HG02970 (cell line): ENCODE data around the gene DNAH9.

Experiments
- ATAC-seq: cut with Tn5 transposase; IDR thresholded peaks from one replicate; pipeline ENCODE4 v1.9.1; 2021; ENCODE audit warnings: mild to moderate bottlenecking, moderate library complexity, moderate number of reproducible peaks; ENCODE audit not compliant: unreplicated experiment, low FRiP score

Gene DNAH9

DNA sequence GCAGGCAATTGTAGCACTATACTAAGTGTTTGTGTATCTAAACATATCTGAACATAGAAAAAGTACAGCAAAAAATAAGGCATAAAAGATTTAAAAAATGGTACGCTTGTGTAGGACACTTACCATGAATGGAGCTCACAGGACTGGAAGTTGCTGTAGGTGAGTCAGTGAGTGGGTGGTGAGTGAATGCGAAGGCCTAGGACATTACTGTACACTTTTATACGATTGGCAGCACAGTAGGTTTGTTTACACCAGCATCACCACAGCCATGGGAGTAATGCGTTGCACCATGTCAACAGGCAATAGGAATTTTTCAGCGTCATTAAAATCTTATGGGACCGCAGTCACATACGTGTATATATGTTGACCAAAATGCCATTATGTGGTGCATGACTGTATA lies 45.6 kb downstream of the DNAH9 start:
- no peak for ATAC-seq

DNA sequence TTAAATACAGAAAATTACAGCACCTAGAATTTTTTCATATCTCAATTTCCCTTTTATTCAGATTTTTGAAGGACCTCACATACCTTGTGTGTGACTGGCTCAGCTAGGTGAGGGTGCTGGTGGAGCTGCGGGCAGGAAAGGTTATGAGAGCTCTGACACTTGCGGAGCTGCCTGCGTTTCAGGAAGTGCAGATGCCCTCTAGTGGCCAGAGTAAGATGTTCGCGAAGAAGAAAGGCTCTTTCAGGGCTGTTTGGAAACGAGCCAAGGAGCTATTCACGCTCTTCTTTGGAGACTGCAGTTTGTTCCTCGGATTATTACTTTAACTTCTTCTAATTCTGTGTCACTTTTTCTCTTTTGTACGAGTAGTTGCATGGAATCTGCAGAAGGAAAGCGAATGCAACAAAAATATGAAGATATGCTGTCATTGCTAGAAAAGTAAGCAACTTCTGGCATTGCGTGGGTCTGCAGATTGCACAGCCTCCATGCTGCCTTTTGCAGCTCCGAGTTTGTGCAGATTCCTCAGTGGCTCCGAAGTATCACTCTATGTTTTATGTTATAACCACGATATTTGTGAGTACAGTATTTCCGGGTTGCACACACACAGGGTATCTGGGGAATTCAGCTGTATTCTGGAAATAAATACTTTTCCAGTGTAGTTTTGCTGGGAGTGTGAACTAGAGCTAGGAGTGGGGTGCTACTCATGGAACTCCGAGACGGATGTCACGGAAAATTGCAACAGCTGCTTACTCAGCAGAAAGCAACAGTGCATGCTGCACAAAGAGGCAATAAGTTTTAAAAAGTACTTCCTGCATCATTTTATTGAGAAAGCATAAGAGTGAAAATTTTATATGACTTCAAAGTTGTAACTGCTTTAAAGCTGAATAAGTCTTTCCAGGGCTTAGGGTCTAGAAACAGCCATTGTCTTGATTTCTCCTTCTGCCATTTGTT lies 46.3 kb downstream of the DNAH9 start:
- ATAC-seq: no peak

DNA sequence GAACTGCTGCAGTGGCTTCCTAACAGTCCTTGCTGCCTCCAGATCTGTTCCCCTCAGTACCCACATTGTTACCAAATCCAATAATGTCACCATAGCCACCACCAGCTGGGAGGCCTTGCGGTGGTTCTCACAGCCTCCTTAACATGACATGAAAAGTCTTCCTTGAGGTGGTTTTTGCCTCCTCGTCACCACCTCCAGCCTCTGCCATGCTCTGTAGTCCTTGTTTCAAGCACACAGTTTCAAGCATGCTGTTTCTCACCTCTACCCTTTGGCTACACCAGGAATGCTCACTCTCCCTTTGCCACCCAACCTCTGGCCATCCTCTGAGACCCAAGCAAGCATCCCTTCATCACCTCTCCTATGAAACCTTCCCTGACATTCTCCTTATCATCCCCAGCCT lies 47.2 kb downstream of the DNAH9 start:
- ATAC-seq: no peak

DNA sequence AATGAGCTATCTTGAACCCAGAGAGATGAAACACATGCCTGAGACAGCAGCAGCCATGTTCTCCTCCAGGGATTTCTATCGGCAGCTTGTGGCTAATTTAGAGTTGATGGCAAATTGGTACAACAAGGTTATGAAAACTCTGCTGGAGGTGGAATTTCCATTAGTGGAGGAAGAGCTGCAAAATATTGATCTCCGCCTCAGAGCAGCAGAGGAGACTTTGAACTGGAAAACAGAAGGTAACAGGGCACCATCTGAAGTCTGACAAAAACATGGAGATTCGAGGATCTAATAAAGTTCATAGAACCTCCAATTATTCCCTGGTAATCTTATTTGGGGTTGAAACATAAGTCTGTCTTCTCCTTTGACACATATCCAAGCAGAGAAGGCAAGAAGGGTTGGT lies 52.8 kb downstream of the DNAH9 start:
- no peak for ATAC-seq

DNA sequence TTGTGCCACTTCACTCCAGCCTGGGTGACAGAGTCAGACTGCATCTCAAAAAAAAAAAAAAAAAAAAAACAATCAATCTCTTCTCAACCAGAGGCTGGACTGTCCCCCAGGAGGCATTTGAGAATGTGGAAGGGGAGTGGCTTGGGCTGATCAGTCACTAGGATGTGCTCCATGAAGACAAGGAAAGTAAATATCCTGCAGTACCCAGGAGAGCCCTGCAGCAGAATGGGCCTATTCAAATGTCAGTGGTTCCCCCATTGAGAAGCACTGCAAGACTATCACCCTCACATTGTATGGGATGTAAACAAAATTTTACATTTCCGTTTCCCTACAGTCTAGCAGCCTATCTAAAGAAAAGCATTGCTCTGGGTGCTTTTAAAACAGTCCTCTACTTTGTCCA lies 70.3 kb downstream of the DNAH9 start:
- ATAC-seq: no peak

DNA sequence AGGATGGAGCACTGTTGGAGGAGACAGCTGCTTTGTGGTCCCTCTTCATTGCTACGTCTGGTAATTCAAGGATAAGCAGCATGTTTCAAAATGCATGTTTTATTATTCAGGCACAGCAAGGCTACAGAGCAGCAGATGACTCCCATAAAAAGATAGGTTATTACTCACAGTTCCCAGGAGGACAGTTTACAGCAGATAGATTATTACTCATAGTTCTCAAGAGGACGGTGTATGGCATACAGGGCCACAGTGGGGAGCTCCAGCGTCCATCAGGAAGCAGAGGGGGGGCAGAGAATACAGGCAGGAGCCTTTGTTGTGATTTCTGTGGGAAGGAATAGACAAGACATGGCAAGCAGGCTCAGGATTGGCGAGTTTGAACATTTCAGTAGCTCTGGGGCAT lies 72.9 kb downstream of the DNAH9 start:
- ATAC-seq: no peak

DNA sequence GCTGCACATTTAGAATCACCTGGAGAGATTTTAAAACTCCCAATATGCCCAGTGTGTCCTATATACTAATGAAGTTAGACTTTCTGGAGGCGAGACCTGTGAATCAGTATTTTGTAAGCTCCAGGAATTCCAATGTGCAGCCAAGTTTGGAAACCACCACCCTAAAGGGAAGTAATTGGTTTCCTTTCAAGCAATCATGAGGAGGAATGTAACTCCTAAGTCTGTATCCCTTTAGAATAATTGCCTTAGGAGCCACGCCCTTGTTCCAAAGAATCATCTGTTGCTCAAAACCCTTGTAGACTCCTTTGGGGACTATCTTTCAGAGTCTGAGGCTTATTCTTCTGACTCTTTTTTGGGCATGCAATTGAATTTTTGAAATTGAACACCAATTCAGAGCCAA lies 84.4 kb downstream of the DNAH9 start:
- no peak for ATAC-seq

DNA sequence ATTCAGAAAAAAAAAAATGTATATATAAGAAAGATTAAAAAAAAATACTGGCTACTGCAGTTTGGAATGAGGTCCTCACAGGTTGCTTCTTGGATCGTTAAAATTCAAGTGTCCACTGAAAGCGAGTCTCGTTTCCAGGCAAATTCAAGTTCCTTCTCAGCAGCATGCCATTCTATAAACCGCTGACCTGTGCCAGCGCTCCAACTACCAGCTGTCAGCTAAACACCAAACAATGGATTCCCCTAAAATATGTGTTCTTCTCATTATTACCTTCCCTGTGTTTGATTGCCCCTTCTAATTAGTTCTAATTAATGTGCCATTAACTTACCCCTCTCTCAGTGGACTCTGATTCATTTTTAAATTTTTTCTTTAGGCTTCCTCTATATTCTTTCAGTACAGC lies 92.4 kb downstream of the DNAH9 start:
- no peak for ATAC-seq

DNA sequence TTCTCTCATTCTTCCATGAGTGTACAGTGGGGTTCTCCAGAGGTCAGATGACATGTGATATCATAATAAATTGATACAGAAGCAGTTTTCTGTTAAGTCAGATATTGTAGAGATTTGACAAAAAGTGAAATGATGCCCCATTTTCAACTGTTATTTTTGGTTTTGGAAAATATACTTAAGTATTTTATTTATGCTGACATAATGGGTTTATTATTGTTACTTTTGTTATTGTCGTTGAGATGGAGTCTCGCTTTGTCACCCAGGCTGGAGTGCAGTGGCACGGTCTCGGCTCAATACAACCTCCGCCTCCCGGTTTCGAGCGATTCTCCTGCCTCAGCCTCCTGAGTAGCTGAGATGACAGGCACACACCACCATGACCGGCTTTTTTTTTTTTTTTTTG lies 94.4 kb downstream of the DNAH9 start:
- ATAC-seq: no peak

DNA sequence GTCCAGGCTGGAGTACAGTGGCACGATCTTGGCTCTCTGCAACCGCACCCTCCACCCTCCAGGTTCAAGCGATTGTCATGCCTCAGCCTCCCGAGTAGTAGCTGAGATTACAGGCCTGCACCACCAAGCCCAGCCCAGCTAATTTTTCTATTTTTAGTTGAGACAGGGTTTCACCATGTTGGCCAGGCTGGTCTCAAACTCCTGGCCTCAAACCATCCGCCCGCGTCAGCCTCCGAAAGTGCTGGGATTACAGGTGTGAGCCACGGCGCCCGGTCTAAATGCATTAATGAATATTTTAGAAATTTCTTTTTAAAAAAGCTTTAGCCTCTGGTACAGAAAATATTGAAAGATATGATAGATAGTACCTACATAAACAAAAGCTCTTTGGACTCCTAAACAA lies 95.0 kb downstream of the DNAH9 start:
- no peak for ATAC-seq

DNA sequence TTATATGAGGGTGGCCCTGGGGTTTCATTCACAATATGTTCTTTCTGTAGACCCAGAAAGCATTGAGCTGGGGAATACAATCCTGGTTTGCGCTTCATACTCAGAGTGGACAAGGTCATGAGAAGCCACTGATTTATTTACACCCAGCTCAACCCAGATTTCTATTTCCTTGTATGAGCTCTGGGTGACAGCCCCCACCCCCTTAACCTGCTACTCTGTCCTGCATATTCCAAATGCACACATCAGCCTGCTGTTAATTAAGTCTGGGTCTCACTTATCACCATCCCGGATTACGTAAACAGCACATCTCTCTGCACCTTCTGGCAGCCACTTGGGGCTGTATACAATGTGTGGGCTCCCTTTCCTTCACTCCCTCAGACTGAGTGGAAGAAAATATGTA lies 102.4 kb downstream of the DNAH9 start:
- ATAC-seq: no peak

DNA sequence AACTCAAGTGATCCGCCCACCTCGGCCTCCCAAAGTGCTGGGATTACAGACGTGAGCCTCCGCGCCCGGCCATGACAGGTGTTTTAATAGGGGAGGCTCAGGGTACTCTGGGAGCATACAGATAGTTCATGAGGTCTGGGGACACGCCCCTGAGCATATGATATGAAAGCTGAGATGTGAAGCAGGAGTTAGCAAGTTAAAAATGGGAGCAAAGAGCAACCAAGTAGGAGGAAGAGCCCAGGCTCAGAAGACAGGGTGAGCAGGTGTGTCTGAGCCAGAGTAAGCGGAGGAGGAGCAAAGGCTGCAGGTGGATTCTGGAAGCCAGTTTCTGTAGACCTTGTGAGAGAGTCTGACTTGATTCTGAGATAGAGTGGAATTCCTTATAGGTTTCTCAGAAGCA lies 103.6 kb downstream of the DNAH9 start:
- no peak for ATAC-seq

DNA sequence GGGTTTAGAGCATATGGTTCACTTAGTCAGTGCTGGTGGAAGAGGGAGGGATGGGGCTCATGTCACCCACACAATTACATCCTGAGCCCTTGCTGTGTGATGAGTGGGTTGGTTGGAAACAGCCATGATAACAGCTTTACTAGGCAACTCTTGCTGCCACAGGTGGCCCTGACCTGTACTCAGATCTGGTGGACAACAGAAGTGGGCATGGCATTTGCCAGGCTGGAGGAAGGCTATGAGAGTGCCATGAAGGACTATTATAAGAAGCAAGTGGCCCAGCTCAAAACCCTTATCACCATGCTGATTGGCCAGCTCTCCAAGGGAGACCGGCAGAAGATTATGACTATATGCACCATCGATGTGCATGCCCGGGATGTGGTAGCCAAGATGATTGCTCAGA lies 105.8 kb downstream of the DNAH9 start:
- no peak for ATAC-seq

DNA sequence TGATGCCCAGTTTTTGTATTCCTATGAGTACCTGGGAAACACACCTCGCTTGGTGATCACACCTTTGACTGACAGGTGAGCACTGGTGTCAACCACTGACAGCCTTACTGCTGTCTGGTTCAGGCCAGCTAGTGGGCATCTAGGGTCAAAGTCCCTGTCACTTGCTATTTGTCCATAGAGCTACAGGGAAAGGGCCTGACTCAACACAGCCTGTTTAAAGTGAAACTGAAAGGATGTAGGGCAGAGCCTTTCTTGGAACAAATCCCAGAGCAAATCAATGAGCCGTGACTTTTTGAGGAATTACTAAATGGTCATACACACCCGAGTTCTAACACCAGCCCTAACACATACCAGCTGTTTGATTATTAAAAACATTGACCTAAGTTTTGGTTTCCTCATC lies 106.8 kb downstream of the DNAH9 start:
- ATAC-seq: no peak

DNA sequence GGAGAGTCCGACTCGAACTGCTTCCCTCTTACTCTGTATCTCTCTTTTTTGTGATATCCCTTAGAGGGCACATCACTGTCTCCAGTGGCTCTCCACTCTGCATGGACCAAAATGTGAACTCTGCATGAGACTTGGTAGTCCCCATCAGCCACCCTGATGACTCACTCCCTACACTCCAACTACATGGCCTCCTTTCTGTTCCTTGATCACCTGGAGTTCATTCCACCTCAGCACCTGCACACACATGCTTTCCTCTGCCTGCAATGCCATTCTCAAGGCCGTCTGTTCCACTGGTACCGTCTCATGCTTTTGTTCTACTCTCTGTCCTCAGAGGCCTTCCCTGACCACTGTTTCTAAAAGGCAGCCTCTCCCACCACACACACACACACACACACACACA lies 109.3 kb downstream of the DNAH9 start:
- ATAC-seq: no peak

DNA sequence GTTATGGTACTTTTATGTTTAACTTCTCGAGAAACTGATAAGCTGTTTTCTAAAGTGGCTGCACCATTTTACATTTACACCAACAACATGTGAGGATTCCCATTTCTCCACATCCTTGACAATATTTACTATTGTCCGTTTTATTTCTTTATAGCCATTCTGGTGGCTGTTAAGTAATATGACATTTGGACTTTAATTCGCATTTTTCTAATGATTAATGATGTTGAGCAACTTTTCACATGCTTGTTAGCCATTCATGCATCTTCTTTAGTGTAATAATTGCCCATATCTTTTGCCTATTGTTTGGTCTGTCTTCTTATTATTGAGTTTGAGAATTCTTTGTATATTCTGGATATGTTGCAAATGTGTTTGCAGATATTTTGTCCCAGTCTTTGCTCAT lies 114.2 kb downstream of the DNAH9 start:
- ATAC-seq: no peak

DNA sequence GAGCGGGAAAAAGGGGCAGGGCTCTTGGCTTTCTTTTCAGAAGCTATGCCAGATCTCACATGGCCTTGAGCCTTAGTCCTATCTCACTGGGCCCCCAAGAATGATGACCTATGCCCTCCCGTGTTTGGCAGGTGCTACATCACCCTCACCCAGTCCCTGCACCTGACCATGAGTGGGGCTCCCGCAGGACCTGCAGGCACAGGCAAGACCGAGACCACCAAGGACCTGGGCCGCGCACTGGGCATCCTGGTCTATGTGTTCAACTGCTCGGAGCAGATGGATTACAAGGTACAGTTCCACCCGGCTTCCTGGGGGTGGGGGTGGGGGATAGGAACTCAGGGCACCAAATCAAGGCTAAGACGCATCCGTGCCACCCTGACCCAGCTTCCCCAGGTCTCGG lies 120.9 kb downstream of the DNAH9 start:
- ATAC-seq: no peak

DNA sequence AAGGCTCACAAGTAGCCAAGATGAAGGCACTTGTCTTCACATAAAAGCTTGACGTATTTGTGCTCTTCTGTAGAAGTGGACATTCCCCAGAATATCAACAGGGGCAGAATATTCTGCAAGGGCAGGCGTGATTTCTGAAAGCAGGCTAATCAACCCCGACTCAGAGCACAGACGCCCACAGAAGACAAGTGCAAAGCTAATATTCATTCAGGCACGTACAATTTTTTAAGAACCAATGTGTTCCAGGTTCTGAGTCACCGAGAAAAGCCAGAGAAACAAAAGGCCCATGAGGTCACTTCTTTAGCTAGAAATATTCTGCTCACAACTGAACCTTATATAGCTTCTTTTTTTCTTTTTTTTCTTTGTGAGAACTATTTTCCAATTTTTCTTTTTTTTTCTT lies 121.6 kb downstream of the DNAH9 start:
- ATAC-seq: no peak

DNA sequence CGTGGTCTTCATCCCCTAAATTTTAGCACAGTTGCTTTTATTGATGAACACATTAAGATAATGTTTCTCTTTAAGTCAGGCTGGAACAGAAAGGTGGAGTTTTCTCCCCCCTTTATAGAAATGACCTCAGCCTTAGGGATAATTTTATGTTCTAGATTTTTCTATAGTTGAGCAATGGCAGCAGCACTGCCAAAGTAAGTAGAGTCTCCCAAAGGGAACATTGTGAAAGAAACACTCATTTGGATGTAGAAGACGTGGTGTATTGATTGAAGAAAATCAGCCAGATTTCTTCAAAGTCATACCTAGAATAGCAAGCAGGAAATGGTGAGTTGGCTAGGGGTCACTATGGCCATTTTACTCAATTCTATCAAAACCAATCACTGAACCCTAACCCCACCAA lies 122.5 kb downstream of the DNAH9 start:
- ATAC-seq: no peak

DNA sequence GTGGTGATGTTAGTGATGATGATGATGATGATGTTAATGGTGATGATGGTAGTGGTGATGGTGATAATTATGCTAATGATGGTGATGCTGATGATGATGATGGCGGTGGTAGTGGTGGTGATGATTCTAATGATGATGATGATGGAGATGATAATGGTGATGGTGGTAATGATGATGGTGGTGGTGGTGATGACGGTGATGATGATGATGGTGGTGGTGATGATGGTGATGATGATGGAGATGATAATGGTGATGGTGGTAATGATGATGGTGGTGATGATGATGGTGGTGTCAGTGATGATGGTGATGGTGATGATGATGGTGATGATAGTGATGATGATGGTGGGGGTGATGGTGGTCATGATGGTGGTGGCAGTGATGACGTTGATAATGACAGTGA lies 132.5 kb downstream of the DNAH9 start:
- ATAC-seq: no peak

DNA sequence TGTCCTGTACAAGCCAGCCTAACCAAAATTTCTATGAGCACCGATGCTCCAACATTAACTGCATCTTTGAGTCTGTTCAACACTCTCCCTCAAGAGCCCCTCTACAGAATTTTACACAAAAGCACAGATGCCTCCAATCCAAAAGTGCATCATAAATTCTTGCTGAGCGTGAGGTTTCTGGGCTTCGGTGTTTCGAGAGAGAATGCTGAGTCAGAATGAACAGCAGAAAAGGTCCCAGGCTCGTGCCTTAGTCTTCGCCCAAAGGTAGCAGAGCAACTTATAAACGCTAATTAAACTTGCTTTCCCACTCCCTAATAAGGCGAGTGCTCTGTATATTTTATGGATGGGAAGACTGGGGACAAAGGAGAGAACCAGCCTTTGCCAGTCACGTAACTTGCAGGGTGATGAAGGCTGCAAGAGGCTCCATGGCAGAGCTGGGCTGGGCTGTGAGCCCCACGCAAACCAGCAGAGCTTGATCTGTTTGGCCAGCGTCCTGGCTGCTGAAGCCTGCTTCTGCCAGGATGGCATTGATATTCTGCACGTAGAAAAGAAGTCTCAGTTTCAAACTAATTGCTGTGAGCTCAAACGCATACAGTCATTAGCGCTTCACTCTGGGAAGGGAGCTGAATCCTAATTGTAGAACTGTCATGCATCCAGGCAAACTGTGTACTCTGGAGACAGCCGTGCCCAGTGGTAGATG lies 138.5 kb downstream of the DNAH9 start:
- no peak for ATAC-seq

DNA sequence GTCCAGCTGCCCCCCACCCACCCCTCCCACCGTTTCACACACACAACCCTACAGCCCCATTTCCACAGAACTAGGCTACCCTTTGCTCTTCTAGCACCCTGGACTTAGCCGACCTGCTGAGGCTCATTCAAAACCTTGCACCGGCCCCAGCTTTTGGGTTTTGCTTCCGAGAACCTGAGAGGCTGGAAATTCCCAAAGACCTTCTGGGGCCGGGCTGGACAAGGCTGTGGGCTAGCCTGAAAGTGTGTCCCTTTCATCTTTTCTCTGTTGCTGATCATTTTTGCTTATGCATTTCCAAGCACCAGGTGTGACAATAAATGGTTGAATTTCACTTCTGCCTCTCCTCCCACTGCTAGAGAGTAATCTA lies 139.0 kb downstream of the DNAH9 start:
- no peak for ATAC-seq
